Loucy (cell line): ENCODE results near the gene ACVRL1.

Experiments used
- H2AFZ ChIP-seq: fragments of 200-600 bp; sonication (generic); 2 replicates; pipeline ENCODE4 v1.6.0; 2016; ENCODE audit warnings: antibody characterized with exemption, mild to moderate bottlenecking, low read length, moderate library complexity
- H3F3A ChIP-seq: fragments of 200-600 bp; 2 replicates; pipeline ENCODE4 v1.6.0; 2016; ENCODE audit warnings: antibody characterized with exemption, low read depth, mild to moderate bottlenecking
- H3K27me3 ChIP-seq: fragments of 200-600 bp; sonication (generic); 2 replicates; pipeline ENCODE4 v1.6.1; 2014; ENCODE audit warnings: low read length, mild to moderate bottlenecking; ENCODE audit not compliant: insufficient read depth, poor library complexity, severe bottlenecking
- H3K36me3 ChIP-seq: fragments of 200-600 bp; sonication (generic); 2 replicates; pipeline ENCODE4 v1.6.1; 2016; ENCODE audit warnings: low read length; ENCODE audit not compliant: insufficient read depth
- H3K4me1 ChIP-seq: fragments of 200-600 bp; sonication (generic); 2 replicates; pipeline ENCODE4 v1.5.1; 2014; ENCODE audit warnings: low read length, mild to moderate bottlenecking; ENCODE audit not compliant: insufficient read depth, poor library complexity, severe bottlenecking
- H3K4me2 ChIP-seq: fragments of 200-600 bp; sonication (generic); 2 replicates; pipeline ENCODE4 v1.6.0; 2014; ENCODE audit warnings: antibody characterized with exemption, low read length, low read depth, mild to moderate bottlenecking; ENCODE audit not compliant: poor library complexity, severe bottlenecking
- H3K4me3 ChIP-seq: fragments of 200-600 bp; sonication (generic); 2 replicates; pipeline ENCODE4 v1.5.1; 2014; ENCODE audit warnings: low read length, mild to moderate bottlenecking, mixed read lengths; ENCODE audit not compliant: poor library complexity, severe bottlenecking
- H3K79me2 ChIP-seq: fragments of 200-600 bp; sonication (generic); 2 replicates; pipeline ENCODE4 v1.6.1; 2014; ENCODE audit warnings: low read length; ENCODE audit not compliant: insufficient read depth
- H3K9ac ChIP-seq: fragments of 200-600 bp; sonication (generic); 2 replicates; pipeline ENCODE4 v1.6.0; 2014; ENCODE audit warnings: mild to moderate bottlenecking, low read depth, low read length, moderate library complexity; ENCODE audit not compliant: poor library complexity, severe bottlenecking
- H3K9me2 ChIP-seq: fragments of 200-600 bp; sonication (generic); replicated peaks from 2 replicates; pipeline ENCODE4 v1.6.1; 2016; ENCODE audit warnings: low read depth, low read length, mixed read lengths
- H3K9me3 ChIP-seq: fragments of 200-600 bp; sonication (generic); 2 replicates; pipeline ENCODE4 v1.6.1; 2014; ENCODE audit warnings: mild to moderate bottlenecking, antibody characterized with exemption, low read length, low read depth; ENCODE audit not compliant: insufficient read depth
- H4K20me1 ChIP-seq: fragments of 200-600 bp; sonication (generic); 2 replicates; pipeline ENCODE4 v1.6.0; 2014; ENCODE audit warnings: antibody characterized with exemption, low read length, mild to moderate bottlenecking; ENCODE audit not compliant: insufficient read depth, poor library complexity, severe bottlenecking
- CTCF ChIP-seq: fragments of 200-600 bp; sonication (generic); conservative IDR thresholded peaks from 2 replicates; pipeline ENCODE4 v1.5.1; 2014; ENCODE audit warnings: mild to moderate bottlenecking, antibody characterized with exemption, low read length
- EZH2phosphoT487 ChIP-seq: fragments of 200-600 bp; IDR thresholded peaks from 2 replicates; pipeline ENCODE4 v1.6.1; 2018; ENCODE audit warnings: antibody characterized with exemption, mild to moderate bottlenecking, moderate library complexity, borderline replicate concordance

Gene ACVRL1

GRCh38 chr12:51954561-51955361, 47.5 kb downstream of the ACVRL1 start:
- H3K9ac ChIP-seq: peak overlapping the region; percentile 98
- H3K4me2 ChIP-seq: peak overlapping the region; percentile 80
- TF ChIP-seq CTCF (no peak), EZH2phosphoT487 (no peak)
- H4K20me1 ChIP-seq: peaks cover 19% of the 10 kb centered on the region
- peaks cover 65% of the 10 kb centered on the region for H3K4me1 ChIP-seq
- no peaks in the 10 kb centered on the region for H3F3A ChIP-seq
- peak overlapping the region; percentile 99 for H3K4me3 ChIP-seq
- H3K27me3 ChIP-seq: peaks cover 5% of the 10 kb centered on the region
- no peaks in the 10 kb centered on the region for H3K9me2 ChIP-seq
- peaks cover 85% of the 10 kb centered on the region for H3K79me2 ChIP-seq
- no peaks in the 10 kb centered on the region for H3K36me3 ChIP-seq
- H3K9me3 ChIP-seq: no peaks in the 10 kb centered on the region
- H2AFZ ChIP-seq: no peak overlapping the region

GRCh38 chr12:51955702-51956101, 48.4 kb downstream of the ACVRL1 start:
- peaks cover 57% of the 10 kb centered on the region for H3K4me1 ChIP-seq
- peak overlapping the region; percentile 80 for H3K4me2 ChIP-seq

GRCh38 chr12:51958542-51958941, 51.2 kb downstream of the ACVRL1 start:
- Histone ChIP-seq H3K36me3 (peaks cover 7% of the 10 kb centered on the region), H3K9ac (no peak overlapping the region), H3K9me2 (no peaks in the 10 kb centered on the region), H3K9me3 (no peaks in the 10 kb centered on the region), H4K20me1 (peaks cover 34% of the 10 kb centered on the region), H3K4me1 (peaks cover 58% of the 10 kb centered on the region), H3K4me3 (no peak overlapping the region), H3F3A (no peaks in the 10 kb centered on the region), H3K4me2 (no peak overlapping the region), H3K79me2 (peaks cover 99% of the 10 kb centered on the region), H3K27me3 (no peaks in the 10 kb centered on the region), H2AFZ (no peak overlapping the region)
- TF ChIP-seq CTCF (no peak), EZH2phosphoT487 (no peak)

More at GRCh38 chr12:51955702-51956101, 48.4 kb downstream of the ACVRL1 start:
- peak overlapping the region; percentile 98 for H3K9ac ChIP-seq
- no peaks in the 10 kb centered on the region for H3K9me3 ChIP-seq
- H3K9me2 ChIP-seq: no peaks in the 10 kb centered on the region
- TF ChIP-seq EZH2phosphoT487 (no peak), CTCF (no peak)
- H3K79me2 ChIP-seq: peaks cover 94% of the 10 kb centered on the region
- H3K27me3 ChIP-seq: peaks cover 5% of the 10 kb centered on the region
- H3K4me3 ChIP-seq: peak overlapping the region; percentile 99
- H3K36me3 ChIP-seq: 0 out of 2 replicates have a peak, but pooled peaks cover 4% of the 10 kb centered on the region
- peaks cover 19% of the 10 kb centered on the region for H4K20me1 ChIP-seq
- no peak overlapping the region for H2AFZ ChIP-seq
- H3F3A ChIP-seq: no peaks in the 10 kb centered on the region
